ENCODE data around the gene CRB3. TPM values are rescaled to one million over a fixed set of nuclear protein-coding genes. Genes with fewer than 3 reads are reported as not detected.

CRB3 gene
- total RNA-seq, 1 experiment from 2014 or later: 101 TPM

Small RNA genes lying within 50 kb of the gene (small RNA-seq; reads per million reads assigned to genes)
- not detected for gene AC010503.2

Other genes starting within 250 kb of the CRB3 start
- gene MLLT1, start 184.3 kb upstream of the CRB3 start, total RNA-seq (2014; rRNA removed; shearing (Covaris generic)): 22.5 and 27.4 TPM in 2 replicates
- not detected in 2 replicates for gene ACER1, start 130.7 kb upstream of the CRB3 start, total RNA-seq (2014; rRNA removed; shearing (Covaris generic))
- gene CLPP, start 102.7 kb upstream of the CRB3 start, total RNA-seq (2014; rRNA removed; shearing (Covaris generic)): 114 and 124 TPM in 2 replicates
- 52.4 and 61.2 TPM in 2 replicates for gene ALKBH7, start 91.5 kb upstream of the CRB3 start, total RNA-seq (2014; rRNA removed; shearing (Covaris generic))
- 0.28 and 0.47 TPM in 2 replicates for gene PSPN, start 88.3 kb upstream of the CRB3 start, total RNA-seq (2014; rRNA removed; shearing (Covaris generic))
- 37.0 and 40.9 TPM in 2 replicates for gene GTF2F1, start 71.1 kb upstream of the CRB3 start, total RNA-seq (2014; rRNA removed; shearing (Covaris generic))
- 143 and 160 TPM in 2 replicates for gene KHSRP, start 39.5 kb upstream of the CRB3 start, total RNA-seq (2014; rRNA removed; shearing (Covaris generic))
- gene SLC25A41, start 30.5 kb upstream of the CRB3 start, total RNA-seq (2014; rRNA removed; shearing (Covaris generic)): 0.08 and 0.13 TPM in 2 replicates
- gene SLC25A23, start 4.5 kb upstream of the CRB3 start, total RNA-seq (2014; rRNA removed; shearing (Covaris generic)): 49.8 and 82.5 TPM in 2 replicates
- not detected in 2 replicates for gene DENND1C, start 17.5 kb downstream of the CRB3 start, total RNA-seq (2014; rRNA removed; shearing (Covaris generic))
- not detected in 2 replicates for gene TUBB4A, start 38.0 kb downstream of the CRB3 start, total RNA-seq (2014; rRNA removed; shearing (Covaris generic))
- 3.0 and 3.1 TPM in 2 replicates for gene TNFSF9, start 66.8 kb downstream of the CRB3 start, total RNA-seq (2014; rRNA removed; shearing (Covaris generic))
- gene CD70, start 126.9 kb downstream of the CRB3 start, total RNA-seq (2014; rRNA removed; shearing (Covaris generic)): not detected in 2 replicates
- not detected in 2 replicates for gene TNFSF14, start 205.9 kb downstream of the CRB3 start, total RNA-seq (2014; rRNA removed; shearing (Covaris generic))

All from HT-29 (cell line).